ENCODE data around the gene ZNF462. TPM values are rescaled to one million over a fixed set of nuclear protein-coding genes. Genes with fewer than 3 reads are reported as not detected.

The ZNF462 gene
- total RNA-seq, 3 donors from 2014 or later (not counting 1 experiment from before 2014, with no cell fraction given), result 0.33 to 0.93 (median 0.35) TPM

- no peaks in the 10 kb centered on the region for H3K9me3 ChIP-seq (ENCODE audit: control insufficient read depth, insufficient read depth, low read length)
- no peak for TF ChIP-seq CTCF (IDR thresholded peaks at IDR 0.05)
- Mint-ChIP-seq H3K27me3 (ENCODE audit: low read depth in 2 of 2) (peaks cover 40 to 44% of the 10 kb centered on the region in 2 donors), H3K4me3 (no peak overlapping the region), H3K4me1 (peaks cover 26% of the 10 kb centered on the region in 2 donors), H3K27ac (no peak overlapping the region), H3K9me3 (no peaks in the 10 kb centered on the region), H3K36me3 (no peaks in the 10 kb centered on the region)
- 100% methylated on average over 1 of the region's 4 CpGs for WGBS (ENCODE audit: insufficient coverage)
- DNase-seq (no peak), ATAC-seq (no peak)
- no peak overlapping the region for H3K4me3 ChIP-seq (ENCODE audit: low read length)
- H3K36me3 ChIP-seq (ENCODE audit: control insufficient read depth, insufficient read depth, low read length), result no peaks in the 10 kb centered on the region
- H3K4me1 ChIP-seq (ENCODE audit: control insufficient read depth, insufficient read depth, low read length), result peaks cover 21% of the 10 kb centered on the region
- H3K27ac ChIP-seq (ENCODE audit: low read length), result no peak overlapping the region
- H3K27me3 ChIP-seq (ENCODE audit: control insufficient read depth, insufficient read depth, low read length), result peaks cover 26% of the 10 kb centered on the region
- intact Hi-C loops (cut with micrococcal nuclease), result no loop called here
These were observed 4.3 kb downstream of the ZNF462 start for GRCh38 chr9:106867286-106867685.

GRCh38 chr9:106868087-106868486 is 5.1 kb downstream of the ZNF462 start:
- DNase-seq, result no peak
- Histone ChIP-seq H3K4me3 (ENCODE audit: low read length) (no peak overlapping the region), H3K4me1 (ENCODE audit: control insufficient read depth, insufficient read depth, low read length) (peaks cover 14% of the 10 kb centered on the region), H3K9me3 (ENCODE audit: control insufficient read depth, insufficient read depth, low read length) (no peaks in the 10 kb centered on the region), H3K27me3 (ENCODE audit: control insufficient read depth, insufficient read depth, low read length) (peaks cover 20% of the 10 kb centered on the region), H3K36me3 (ENCODE audit: control insufficient read depth, insufficient read depth, low read length) (no peaks in the 10 kb centered on the region), H3K27ac (ENCODE audit: low read length) (no peak overlapping the region)
- no peak for ATAC-seq
- H3K4me3 Mint-ChIP-seq, result no peak overlapping the region
- H3K9me3 Mint-ChIP-seq, result no peaks in the 10 kb centered on the region
- no peak for TF ChIP-seq CTCF (IDR thresholded peaks at IDR 0.05)
- intact Hi-C loops (cut with micrococcal nuclease), result no loop called here
- no CpG with 5 or more reads among the region's 1 CpG for WGBS (ENCODE audit: insufficient coverage)
- H3K4me1 Mint-ChIP-seq, result peaks cover 18% of the 10 kb centered on the region in 2 donors
- no peaks in the 10 kb centered on the region for H3K36me3 Mint-ChIP-seq
- no peak overlapping the region for H3K27ac Mint-ChIP-seq
- peaks cover 32 to 36% of the 10 kb centered on the region in 2 donors for H3K27me3 Mint-ChIP-seq (ENCODE audit: low read depth in 2 of 2)

GRCh38 chr9:106868565-106868964 is 5.6 kb downstream of the ZNF462 start:
- TF ChIP-seq CTCF (IDR thresholded peaks at IDR 0.05), result no peak
- Histone ChIP-seq H3K27ac (ENCODE audit: low read length) (no peak overlapping the region), H3K9me3 (ENCODE audit: control insufficient read depth, insufficient read depth, low read length) (no peaks in the 10 kb centered on the region), H3K4me1 (ENCODE audit: control insufficient read depth, insufficient read depth, low read length) (peaks cover 9% of the 10 kb centered on the region), H3K27me3 (ENCODE audit: control insufficient read depth, insufficient read depth, low read length) (peaks cover 16% of the 10 kb centered on the region), H3K4me3 (ENCODE audit: low read length) (no peak overlapping the region), H3K36me3 (ENCODE audit: control insufficient read depth, insufficient read depth, low read length) (no peaks in the 10 kb centered on the region)
- no peak overlapping the region for H3K4me3 Mint-ChIP-seq
- peaks cover 13 to 14% of the 10 kb centered on the region in 2 donors for H3K4me1 Mint-ChIP-seq
- ATAC-seq (no peak), DNase-seq (no peak)
- H3K9me3 Mint-ChIP-seq, result no peaks in the 10 kb centered on the region
- no peak overlapping the region for H3K27ac Mint-ChIP-seq
- 92% methylated on average over 5 of the region's 5 CpGs for WGBS (ENCODE audit: insufficient coverage)
- no peaks in the 10 kb centered on the region for H3K36me3 Mint-ChIP-seq
- peaks cover 27 to 31% of the 10 kb centered on the region in 2 donors for H3K27me3 Mint-ChIP-seq (ENCODE audit: low read depth in 2 of 2)
- intact Hi-C loops (cut with micrococcal nuclease), result no loop called here

GRCh38 chr9:106869028-106869427 is 6.1 kb downstream of the ZNF462 start:
- H3K4me1 Mint-ChIP-seq, result peaks cover 9% of the 10 kb centered on the region in 2 donors
- Histone ChIP-seq H3K4me1 (ENCODE audit: control insufficient read depth, insufficient read depth, low read length) (peaks cover 4% of the 10 kb centered on the region), H3K4me3 (ENCODE audit: low read length) (no peak overlapping the region), H3K9me3 (ENCODE audit: control insufficient read depth, insufficient read depth, low read length) (no peaks in the 10 kb centered on the region), H3K27ac (ENCODE audit: low read length) (no peak overlapping the region), H3K27me3 (ENCODE audit: control insufficient read depth, insufficient read depth, low read length) (peaks cover 11% of the 10 kb centered on the region), H3K36me3 (ENCODE audit: control insufficient read depth, insufficient read depth, low read length) (no peaks in the 10 kb centered on the region)
- ATAC-seq, result no peak
- H3K27me3 Mint-ChIP-seq (ENCODE audit: low read depth in 2 of 2), result peaks cover 22 to 27% of the 10 kb centered on the region in 2 donors
- H3K9me3 Mint-ChIP-seq, result no peaks in the 10 kb centered on the region
- H3K27ac Mint-ChIP-seq, result no peak overlapping the region
- DNase-seq, result no peak
- WGBS (ENCODE audit: insufficient coverage), result 85% methylated on average over 2 of the region's 2 CpGs
- no peak for TF ChIP-seq CTCF (IDR thresholded peaks at IDR 0.05)
- no peak overlapping the region for H3K4me3 Mint-ChIP-seq
- intact Hi-C loops (cut with micrococcal nuclease), result no loop called here
- H3K36me3 Mint-ChIP-seq, result no peaks in the 10 kb centered on the region
